Fibroblast of lung (primary cell): ENCODE measurements around the gene LDAH. TPM values are rescaled to one million over a fixed set of nuclear protein-coding genes. Genes with fewer than 3 reads are reported as not detected.

Experiments
- DNase-seq, 2 donors: peaks; one replicate each; pipeline versions ENCODE4 v3.0.0 to v3.0.0-alpha.2; 2010; ENCODE audit warnings: low read depth in 2 of 2
- H2AFZ ChIP-seq: 2 replicates; pipeline ENCODE4 v1.5.1; 2012; ENCODE audit warnings: low read length, control low read depth, inconsistent platforms
- H3K27ac ChIP-seq: 2 replicates; pipeline ENCODE4 v1.5.1; 2011; ENCODE audit warnings: low read length, control low read depth; ENCODE audit not compliant: insufficient read depth
- H3K27me3 ChIP-seq: 2 replicates; pipeline ENCODE4 v1.5.1; 2011; ENCODE audit warnings: mild to moderate bottlenecking, low read length; ENCODE audit not compliant: control insufficient read depth, insufficient read depth
- H3K36me3 ChIP-seq: 2 replicates; pipeline ENCODE4 v1.5.1; 2011; ENCODE audit warnings: low read length; ENCODE audit not compliant: control insufficient read depth, insufficient read depth
- H3K4me1 ChIP-seq: 2 replicates; pipeline ENCODE4 v1.5.1; 2011; ENCODE audit warnings: low read length; ENCODE audit not compliant: control insufficient read depth, insufficient read depth; ENCODE audit errors: extremely low read depth
- H3K4me2 ChIP-seq: 2 replicates; pipeline ENCODE4 v1.5.1; 2011; ENCODE audit warnings: low read length, control low read depth; ENCODE audit not compliant: insufficient read depth; ENCODE audit errors: extremely low read depth
- H3K4me3 ChIP-seq, 4 experiments: fragments of 200-600 bp in 1 of 4; sonication (generic) in 1 of 4; replicated peaks in 1 of 4; 2 replicates each; pipeline ENCODE4 v1.5.1; 2011 to 2016; ENCODE audit warnings: low read length in 4 of 4, low read depth in 3 of 4, mild to moderate bottlenecking in 3 of 4, control low read depth in 2 of 4, inconsistent platforms in 1 of 4, mixed read lengths in 1 of 4; ENCODE audit not compliant: insufficient read depth in 1 of 4; ENCODE audit errors: control extremely low read depth in 1 of 4
- H3K79me2 ChIP-seq: 2 replicates; pipeline ENCODE4 v1.5.1; 2012; ENCODE audit warnings: mild to moderate bottlenecking, low read length, inconsistent platforms; ENCODE audit not compliant: control insufficient read depth, insufficient read depth
- H3K9ac ChIP-seq: 2 replicates; pipeline ENCODE4 v1.5.1; 2011; ENCODE audit warnings: mild to moderate bottlenecking, low read length, control low read depth; ENCODE audit not compliant: insufficient read depth
- H3K9me3 ChIP-seq: 2 replicates; pipeline ENCODE4 v1.5.1; 2012; ENCODE audit warnings: low read depth, low read length; ENCODE audit not compliant: control insufficient read depth, insufficient read depth
- H4K20me1 ChIP-seq: 2 replicates; pipeline ENCODE4 v1.5.1; 2011; ENCODE audit warnings: low read length; ENCODE audit not compliant: control insufficient read depth, insufficient read depth; ENCODE audit errors: extremely low read depth
- CTCF ChIP-seq, 2 donors: IDR thresholded peaks in 1 of 2; conservative IDR thresholded peaks in 1 of 2; 1 replicate in 1 of 2; 2 replicates in 1 of 2; pipeline ENCODE4 v1.5.1; 2011 to 2012; ENCODE audit warnings: low read length in 2 of 2, control low read depth in 1 of 2, inconsistent platforms in 1 of 2, low read depth in 1 of 2, mild to moderate bottlenecking in 1 of 2
- EZH2 ChIP-seq: IDR thresholded peaks from 2 replicates; pipeline ENCODE4 v1.5.1; 2012; ENCODE audit warnings: low read length, control low read depth, mild to moderate bottlenecking; ENCODE audit errors: missing control alignments
- polyA plus RNA-seq, 2 donors: library from polyadenylated mRNA; depleted of rRNA in 1 of 2; stranded (reverse) in 1 of 2; unstranded in 1 of 2; fragments of >200 nt; gene quantifications; 2 replicates each; pipeline ENCODE4 v1.2.1, GENCODE V29; 2011 to 2012; ENCODE audit warnings: missing spikeins in 1 of 2
- total RNA-seq: library from RNA; depleted of rRNA; stranded (reverse); fragments of >200 nt; gene quantifications from 2 replicates; pipeline ENCODE4 v1.2.1, GENCODE V29; 2014

The LDAH gene
- total and polyA plus RNA-seq, 2 donors (not counting 1 experiment from before 2014, with no cell fraction given) = 20.5 to 22.8 TPM

GRCh38 chr2:20646446-20646845 lies 176.5 kb downstream of the LDAH start:
- H2AFZ ChIP-seq = no peak overlapping the region
- H4K20me1 ChIP-seq = no peaks in the 10 kb centered on the region
- H3K79me2 ChIP-seq = peaks cover 24% of the 10 kb centered on the region
- H3K27ac ChIP-seq = no peak overlapping the region
- H3K9me3 ChIP-seq = no peaks in the 10 kb centered on the region
- H3K4me2 ChIP-seq = no peak overlapping the region
- no peak overlapping the region for H3K4me3 ChIP-seq
- DNase-seq = no peak
- H3K9ac ChIP-seq = no peak overlapping the region
- H3K4me1 ChIP-seq = peaks cover 15% of the 10 kb centered on the region
- no peaks in the 10 kb centered on the region for H3K27me3 ChIP-seq
- peaks cover 17% of the 10 kb centered on the region for H3K36me3 ChIP-seq
- TF ChIP-seq CTCF (conservative IDR thresholded peaks at IDR 0.05 in 1 of 2, IDR thresholded peaks at IDR 0.05 in 1 of 2; ENCODE audit: low read depth in 1 of 2, low read length in 2 of 2) = no peak
- no peak for TF ChIP-seq EZH2

GRCh38 chr2:20645761-20646160 lies 177.1 kb downstream of the LDAH start:
- no peak overlapping the region for H2AFZ ChIP-seq
- H3K36me3 ChIP-seq = peaks cover 19% of the 10 kb centered on the region
- TF ChIP-seq CTCF (conservative IDR thresholded peaks at IDR 0.05 in 1 of 2, IDR thresholded peaks at IDR 0.05 in 1 of 2; ENCODE audit: low read depth in 1 of 2, low read length in 2 of 2) (no peak), EZH2 (no peak)
- no peak overlapping the region for H3K4me2 ChIP-seq
- H3K27me3 ChIP-seq = no peaks in the 10 kb centered on the region
- H3K4me3 ChIP-seq = no peak overlapping the region
- H3K9me3 ChIP-seq = no peaks in the 10 kb centered on the region
- H4K20me1 ChIP-seq = no peaks in the 10 kb centered on the region
- no peak overlapping the region for H3K9ac ChIP-seq
- no peak overlapping the region for H3K27ac ChIP-seq
- H3K4me1 ChIP-seq = peaks cover 19% of the 10 kb centered on the region
- H3K79me2 ChIP-seq = peaks cover 24% of the 10 kb centered on the region
- DNase-seq = no peak

GRCh38 chr2:20645301-20645701 lies 177.6 kb downstream of the LDAH start:
- H3K4me2 ChIP-seq = no peak overlapping the region
- no peak for DNase-seq
- no peaks in the 10 kb centered on the region for H3K27me3 ChIP-seq
- no peaks in the 10 kb centered on the region for H3K9me3 ChIP-seq
- H3K27ac ChIP-seq = no peak overlapping the region
- peaks cover 24% of the 10 kb centered on the region for H3K36me3 ChIP-seq
- H4K20me1 ChIP-seq = no peaks in the 10 kb centered on the region
- TF ChIP-seq CTCF (conservative IDR thresholded peaks at IDR 0.05 in 1 of 2, IDR thresholded peaks at IDR 0.05 in 1 of 2; ENCODE audit: low read depth in 1 of 2, low read length in 2 of 2) = no peak
- TF ChIP-seq EZH2 = no peak
- peaks cover 19% of the 10 kb centered on the region for H3K4me1 ChIP-seq
- no peak overlapping the region for H3K9ac ChIP-seq
- no peak overlapping the region for H3K4me3 ChIP-seq
- H2AFZ ChIP-seq = no peak overlapping the region
- peaks cover 21% of the 10 kb centered on the region for H3K79me2 ChIP-seq
